ENCODE measurements around the gene ABCC1.

The ABCC1 gene

GRCh38 chr16:16050106-16050505 is 100.7 kb downstream of the ABCC1 start:
- TF ChIP-seq, protein P1, sequence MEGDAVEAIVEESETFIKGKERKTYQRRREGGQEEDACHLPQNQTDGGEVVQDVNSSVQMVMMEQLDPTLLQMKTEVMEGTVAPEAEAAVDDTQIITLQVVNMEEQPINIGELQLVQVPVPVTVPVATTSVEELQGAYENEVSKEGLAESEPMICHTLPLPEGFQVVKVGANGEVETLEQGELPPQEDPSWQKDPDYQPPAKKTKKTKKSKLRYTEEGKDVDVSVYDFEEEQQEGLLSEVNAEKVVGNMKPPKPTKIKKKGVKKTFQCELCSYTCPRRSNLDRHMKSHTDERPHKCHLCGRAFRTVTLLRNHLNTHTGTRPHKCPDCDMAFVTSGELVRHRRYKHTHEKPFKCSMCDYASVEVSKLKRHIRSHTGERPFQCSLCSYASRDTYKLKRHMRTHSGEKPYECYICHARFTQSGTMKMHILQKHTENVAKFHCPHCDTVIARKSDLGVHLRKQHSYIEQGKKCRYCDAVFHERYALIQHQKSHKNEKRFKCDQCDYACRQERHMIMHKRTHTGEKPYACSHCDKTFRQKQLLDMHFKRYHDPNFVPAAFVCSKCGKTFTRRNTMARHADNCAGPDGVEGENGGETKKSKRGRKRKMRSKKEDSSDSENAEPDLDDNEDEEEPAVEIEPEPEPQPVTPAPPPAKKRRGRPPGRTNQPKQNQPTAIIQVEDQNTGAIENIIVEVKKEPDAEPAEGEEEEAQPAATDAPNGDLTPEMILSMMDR (IDR thresholded peaks at IDR 0.05; ENCODE audit: insufficient read depth, low read depth, low read length, missing control alignments): no peak

GRCh38 chr16:16051132-16051531 is 101.7 kb downstream of the ABCC1 start:
- TF ChIP-seq, protein P1 (IDR thresholded peaks at IDR 0.05; ENCODE audit: insufficient read depth, low read depth, low read length, missing control alignments): no peak
- no peak overlapping the region for H3K4me3 ChIP-seq (ENCODE audit: low read depth, low read length)
- no peak for DNase-seq (ENCODE audit: low read depth)

More at GRCh38 chr16:16050106-16050505, 100.7 kb downstream of the ABCC1 start:
- no peak for DNase-seq (ENCODE audit: low read depth)
- no peak overlapping the region for H3K4me3 ChIP-seq (ENCODE audit: low read depth, low read length)

DNA sequence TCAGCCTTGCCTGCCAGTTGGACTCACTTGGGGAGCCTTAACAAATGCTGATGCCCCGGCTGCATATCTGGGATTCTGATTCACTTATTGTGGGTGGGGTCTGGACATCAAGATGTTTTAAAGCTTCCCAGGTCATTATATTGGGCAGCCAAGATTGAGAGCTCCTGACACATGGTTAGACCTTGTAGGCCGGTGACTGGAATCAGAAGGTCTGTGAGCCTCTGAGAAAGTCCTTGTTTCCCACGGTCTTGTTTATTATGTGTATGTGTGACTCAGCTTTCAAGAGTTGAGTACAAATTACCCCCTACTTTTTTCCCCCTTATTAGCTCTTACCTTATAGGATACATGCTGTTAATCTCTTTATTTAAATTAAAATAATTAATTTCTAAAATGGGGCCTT is 103.5 kb downstream of the ABCC1 start:
- no peak for DNase-seq (ENCODE audit: low read depth)
- no peak overlapping the region for H3K4me3 ChIP-seq (ENCODE audit: low read depth, low read length)

GRCh38 chr16:16057102-16057501 is 107.7 kb downstream of the ABCC1 start:
- no peak for DNase-seq (ENCODE audit: low read depth)
- TF ChIP-seq, protein P1 (IDR thresholded peaks at IDR 0.05; ENCODE audit: insufficient read depth, low read depth, low read length, missing control alignments): no peak
- no peak overlapping the region for H3K4me3 ChIP-seq (ENCODE audit: low read depth, low read length)

More for the DNA sequence above, 103.5 kb downstream of the ABCC1 start:
- TF ChIP-seq, protein P1 (IDR thresholded peaks at IDR 0.05; ENCODE audit: insufficient read depth, low read depth, low read length, missing control alignments): no peak

DNA sequence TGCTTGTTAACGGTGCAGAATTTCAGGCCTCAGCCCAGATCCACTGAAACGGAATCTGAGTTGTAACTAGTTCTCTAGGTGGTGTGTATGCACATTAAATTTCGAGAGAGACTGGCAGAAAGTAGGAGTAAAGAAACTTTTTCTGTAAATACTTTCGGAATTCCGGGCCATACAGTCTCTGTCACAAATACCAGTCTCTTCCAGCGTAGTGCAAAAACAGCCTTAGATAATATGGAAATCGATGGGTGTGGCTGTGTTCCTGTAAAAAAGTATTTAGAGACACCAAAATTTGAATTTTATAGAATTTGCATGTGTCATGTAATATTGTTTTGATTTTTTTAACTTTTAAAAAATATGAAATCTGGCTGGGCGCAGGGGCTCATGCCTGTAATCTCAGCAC is 109.7 kb downstream of the ABCC1 start:
- DNase-seq (ENCODE audit: low read depth): no peak
- no peak overlapping the region for H3K4me3 ChIP-seq (ENCODE audit: low read depth, low read length)
- TF ChIP-seq, protein P1 (IDR thresholded peaks at IDR 0.05; ENCODE audit: insufficient read depth, low read depth, low read length, missing control alignments): no peak

- DNase-seq (ENCODE audit: low read depth): no peak
- TF ChIP-seq, protein P1 (IDR thresholded peaks at IDR 0.05; ENCODE audit: insufficient read depth, low read depth, low read length, missing control alignments): no peak
- H3K4me3 ChIP-seq (ENCODE audit: low read depth, low read length): no peak overlapping the region
These were observed 110.6 kb downstream of the ABCC1 start for GRCh38 chr16:16059895-16060590.
